ENCODE data around the gene CHRNE.
"Not testable (repeated sequence)": the region's sequence is repeated elsewhere in the genome, so short reads cannot be mapped to it uniquely, and the experiment has no call there.

The CHRNE gene

GRCh38 chr17:4926577-4927335 is 23.9 kb upstream of the CHRNE start:
- H3K4me3 ChIP-seq (ENCODE audit: control insufficient read depth in 1 of 7, extremely low read depth in 1 of 7, insufficient read depth in 4 of 7, low read depth in 2 of 7, low read length in 6 of 7); H3K36me3 ChIP-seq (ENCODE audit: control insufficient read depth in 4 of 4, insufficient read depth in 4 of 4, low read length in 3 of 4); POLR2A ChIA-PET; H3K9me3 ChIP-seq (ENCODE audit: control extremely low read depth in 1 of 5, control insufficient read depth in 4 of 5, insufficient read depth in 2 of 5, low read depth in 1 of 5, low read length in 4 of 5); H3K27ac ChIP-seq (ENCODE audit: insufficient read depth in 1 of 2, low read depth in 1 of 2, low read length in 2 of 2, poor library complexity in 1 of 2, severe bottlenecking in 2 of 2); H3K27me3 ChIP-seq (replicated peaks in 2 of 5; ENCODE audit: control insufficient read depth in 4 of 5, insufficient read depth in 5 of 5, low read length in 4 of 5); DNase-seq: not testable (repeated sequence)
- CTCF ChIA-PET, result interaction anchor here (0.9 to 1.7 kb wide), 2 partner anchors 14 to 18 kb away, joined by 4 to 7 read pairs; no protein-coding TSS in a partner anchor
- peaks cover 0 to 11% (median 5%) of the 10 kb centered on the region in 4 experiments for H3K4me1 ChIP-seq (ENCODE audit: control extremely low read depth in 1 of 4, control insufficient read depth in 4 of 4, insufficient read depth in 4 of 4, low read length in 3 of 4)
- WGBS (ENCODE audit: insufficient coverage), result 95% methylated on average over 20 of the region's 24 CpGs

GRCh38 chr17:4921320-4921719 is 18.4 kb upstream of the CHRNE start:
- Histone ChIP-seq H3K36me3 (ENCODE audit: control insufficient read depth in 4 of 4, insufficient read depth in 4 of 4, low read length in 3 of 4) (no peaks in the 10 kb centered on the region), H3K27me3 (replicated peaks in 2 of 5; ENCODE audit: control insufficient read depth in 4 of 5, insufficient read depth in 5 of 5, low read length in 4 of 5) (no peaks in the 10 kb centered on the region), H3K27ac (ENCODE audit: insufficient read depth in 1 of 2, low read depth in 1 of 2, low read length in 2 of 2, poor library complexity in 1 of 2, severe bottlenecking in 2 of 2) (no peak overlapping the region), H3K4me3 (ENCODE audit: control insufficient read depth in 1 of 7, extremely low read depth in 1 of 7, insufficient read depth in 4 of 7, low read depth in 2 of 7, low read length in 6 of 7) (no peak overlapping the region), H3K9me3 (ENCODE audit: control extremely low read depth in 1 of 5, control insufficient read depth in 4 of 5, insufficient read depth in 2 of 5, low read depth in 1 of 5, low read length in 4 of 5) (no peaks in the 10 kb centered on the region), H3K4me1 (ENCODE audit: control extremely low read depth in 1 of 4, control insufficient read depth in 4 of 4, insufficient read depth in 4 of 4, low read length in 3 of 4) (peaks cover 0 to 7% (median 0%) of the 10 kb centered on the region in 4 experiments)
- CTCF ChIA-PET, result interaction anchor here (1.0 kb wide), 1 partner anchor 13 kb away, joined by 3 read pairs; no protein-coding TSS in a partner anchor
- no CpG with 5 or more reads among the region's 4 CpGs for WGBS (ENCODE audit: insufficient coverage)
- no peak for DNase-seq
- POLR2A ChIA-PET, result no interaction called here

- DNase-seq, result no peak
- peaks cover 0 to 7% (median 0%) of the 10 kb centered on the region in 4 experiments for H3K4me1 ChIP-seq (ENCODE audit: control extremely low read depth in 1 of 4, control insufficient read depth in 4 of 4, insufficient read depth in 4 of 4, low read length in 3 of 4)
- no peaks in the 10 kb centered on the region for H3K9me3 ChIP-seq (ENCODE audit: control extremely low read depth in 1 of 5, control insufficient read depth in 4 of 5, insufficient read depth in 2 of 5, low read depth in 1 of 5, low read length in 4 of 5)
- no peaks in the 10 kb centered on the region for H3K27me3 ChIP-seq (replicated peaks in 2 of 5; ENCODE audit: control insufficient read depth in 4 of 5, insufficient read depth in 5 of 5, low read length in 4 of 5)
- H3K36me3 ChIP-seq (ENCODE audit: control insufficient read depth in 4 of 4, insufficient read depth in 4 of 4, low read length in 3 of 4), result no peaks in the 10 kb centered on the region
- 93% methylated on average over 2 of the region's 10 CpGs for WGBS (ENCODE audit: insufficient coverage)
- H3K27ac ChIP-seq (ENCODE audit: insufficient read depth in 1 of 2, low read depth in 1 of 2, low read length in 2 of 2, poor library complexity in 1 of 2, severe bottlenecking in 2 of 2), result no peak overlapping the region
- ChIA-PET POLR2A (interaction anchor here (0.6 kb wide), 1 partner anchor 74 kb away, joined by 3 read pairs; no protein-coding TSS in a partner anchor), CTCF (interaction anchor here (1.0 to 1.4 kb wide), 2 partner anchors 12 to 100 kb away, joined by 3 read pairs; no protein-coding TSS in a partner anchor)
- no peak overlapping the region for H3K4me3 ChIP-seq (ENCODE audit: control insufficient read depth in 1 of 7, extremely low read depth in 1 of 7, insufficient read depth in 4 of 7, low read depth in 2 of 7, low read length in 6 of 7)
These were observed 17.6 kb upstream of the CHRNE start for GRCh38 chr17:4920351-4921048.

GRCh38 chr17:4919511-4920047 is 16.7 kb upstream of the CHRNE start:
- CTCF ChIA-PET, result interaction anchor here (0.9 to 2.4 kb wide), 4 partner anchors 10 to 100 kb away, joined by 3 to 7 read pairs (median 3); partner anchors contain the start of genes RNF167 and SLC25A11
- Histone ChIP-seq H3K9me3 (ENCODE audit: control extremely low read depth in 1 of 5, control insufficient read depth in 4 of 5, insufficient read depth in 2 of 5, low read depth in 1 of 5, low read length in 4 of 5) (no peaks in the 10 kb centered on the region), H3K4me3 (ENCODE audit: control insufficient read depth in 1 of 7, extremely low read depth in 1 of 7, insufficient read depth in 4 of 7, low read depth in 2 of 7, low read length in 6 of 7) (no peak overlapping the region), H3K27ac (ENCODE audit: insufficient read depth in 1 of 2, low read depth in 1 of 2, low read length in 2 of 2, poor library complexity in 1 of 2, severe bottlenecking in 2 of 2) (no peak overlapping the region), H3K4me1 (ENCODE audit: control extremely low read depth in 1 of 4, control insufficient read depth in 4 of 4, insufficient read depth in 4 of 4, low read length in 3 of 4) (peaks cover 0 to 7% (median 0%) of the 10 kb centered on the region in 4 experiments), H3K36me3 (ENCODE audit: control insufficient read depth in 4 of 4, insufficient read depth in 4 of 4, low read length in 3 of 4) (no peaks in the 10 kb centered on the region), H3K27me3 (replicated peaks in 2 of 5; ENCODE audit: control insufficient read depth in 4 of 5, insufficient read depth in 5 of 5, low read length in 4 of 5) (no peaks in the 10 kb centered on the region)
- 94% methylated on average over 5 of the region's 8 CpGs for WGBS (ENCODE audit: insufficient coverage)
- DNase-seq, result no peak
- POLR2A ChIA-PET, result no interaction called here

GRCh38 chr17:4914551-4914950 is 11.7 kb upstream of the CHRNE start:
- POLR2A ChIA-PET; DNase-seq; H3K36me3 ChIP-seq (ENCODE audit: control insufficient read depth in 4 of 4, insufficient read depth in 4 of 4, low read length in 3 of 4); H3K4me1 ChIP-seq (ENCODE audit: control extremely low read depth in 1 of 4, control insufficient read depth in 4 of 4, insufficient read depth in 4 of 4, low read length in 3 of 4); H3K4me3 ChIP-seq (ENCODE audit: control insufficient read depth in 1 of 7, extremely low read depth in 1 of 7, insufficient read depth in 4 of 7, low read depth in 2 of 7, low read length in 6 of 7); H3K9me3 ChIP-seq (ENCODE audit: control extremely low read depth in 1 of 5, control insufficient read depth in 4 of 5, insufficient read depth in 2 of 5, low read depth in 1 of 5, low read length in 4 of 5); H3K27me3 ChIP-seq (replicated peaks in 2 of 5; ENCODE audit: control insufficient read depth in 4 of 5, insufficient read depth in 5 of 5, low read length in 4 of 5); H3K27ac ChIP-seq (ENCODE audit: insufficient read depth in 1 of 2, low read depth in 1 of 2, low read length in 2 of 2, poor library complexity in 1 of 2, severe bottlenecking in 2 of 2): not testable (repeated sequence)
- CTCF ChIA-PET, result interaction anchor here (0.8 to 2.5 kb wide), 5 partner anchors 12 to 66 kb away, joined by 3 to 7 read pairs (median 3); partner anchors contain the start of genes CHRNE, GP1BA and SLC25A11
- no CpG with 5 or more reads among the region's 4 CpGs for WGBS (ENCODE audit: insufficient coverage)

- H3K4me3 ChIP-seq (ENCODE audit: control insufficient read depth in 1 of 7, extremely low read depth in 1 of 7, insufficient read depth in 4 of 7, low read depth in 2 of 7, low read length in 6 of 7), result no peak overlapping the region
- no peaks in the 10 kb centered on the region for H3K36me3 ChIP-seq (ENCODE audit: control insufficient read depth in 4 of 4, insufficient read depth in 4 of 4, low read length in 3 of 4)
- H3K9me3 ChIP-seq (ENCODE audit: control extremely low read depth in 1 of 5, control insufficient read depth in 4 of 5, insufficient read depth in 2 of 5, low read depth in 1 of 5, low read length in 4 of 5), result no peaks in the 10 kb centered on the region
- no CpG with 5 or more reads among the region's 1 CpG for WGBS (ENCODE audit: insufficient coverage)
- no peak for DNase-seq
- ChIA-PET CTCF (interaction anchor here (0.8 to 2.5 kb wide), 5 partner anchors 11 to 66 kb away, joined by 3 to 7 read pairs (median 3); partner anchors contain the start of genes CHRNE, GP1BA and SLC25A11), POLR2A (interaction anchor here (0.7 kb wide), 1 partner anchor 39 kb away, joined by 3 read pairs; no protein-coding TSS in a partner anchor)
- H3K27ac ChIP-seq (ENCODE audit: insufficient read depth in 1 of 2, low read depth in 1 of 2, low read length in 2 of 2, poor library complexity in 1 of 2, severe bottlenecking in 2 of 2), result no peak overlapping the region
- no peaks in the 10 kb centered on the region for H3K27me3 ChIP-seq (replicated peaks in 2 of 5; ENCODE audit: control insufficient read depth in 4 of 5, insufficient read depth in 5 of 5, low read length in 4 of 5)
- peaks cover 0 to 7% (median 4%) of the 10 kb centered on the region in 4 experiments for H3K4me1 ChIP-seq (ENCODE audit: control extremely low read depth in 1 of 4, control insufficient read depth in 4 of 4, insufficient read depth in 4 of 4, low read length in 3 of 4)
These were observed 11.1 kb upstream of the CHRNE start for GRCh38 chr17:4913994-4914393.

Data from common myeloid progenitor, CD34-positive (primary cell).